Measurements from ENCODE around the gene COL4A1.

- no peak for TF ChIP-seq REST (IDR thresholded peaks at IDR 0.05; ENCODE audit: borderline replicate concordance in 1 of 2, low read depth in 1 of 2, low read length in 2 of 2)
- no peak for TF ChIP-seq ZKSCAN1 (IDR thresholded peaks at IDR 0.05; ENCODE audit: low read length)
- no peak for TF ChIP-seq POLR2A (IDR thresholded peaks at IDR 0.05; ENCODE audit: insufficient read depth in 1 of 2, low read depth in 2 of 2, low read length in 2 of 2)
- TF ChIP-seq, protein P1, sequence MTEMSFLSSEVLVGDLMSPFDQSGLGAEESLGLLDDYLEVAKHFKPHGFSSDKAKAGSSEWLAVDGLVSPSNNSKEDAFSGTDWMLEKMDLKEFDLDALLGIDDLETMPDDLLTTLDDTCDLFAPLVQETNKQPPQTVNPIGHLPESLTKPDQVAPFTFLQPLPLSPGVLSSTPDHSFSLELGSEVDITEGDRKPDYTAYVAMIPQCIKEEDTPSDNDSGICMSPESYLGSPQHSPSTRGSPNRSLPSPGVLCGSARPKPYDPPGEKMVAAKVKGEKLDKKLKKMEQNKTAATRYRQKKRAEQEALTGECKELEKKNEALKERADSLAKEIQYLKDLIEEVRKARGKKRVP (CRISPR knock-in tag; IDR thresholded peaks at IDR 0.05): no peak
- no peak for TF ChIP-seq HMG20A (CRISPR knock-in tag; IDR thresholded peaks at IDR 0.05; ENCODE audit: borderline replicate concordance)
- TF ChIP-seq ZBTB42 (CRISPR knock-in tag; IDR thresholded peaks at IDR 0.05): no peak
- TF ChIP-seq CHD2 (IDR thresholded peaks at IDR 0.05; ENCODE audit: low read depth, low read length): no peak
These were observed 13.9 kb downstream of the COL4A1 start for GRCh38 chr13:110293037-110293436.
